SIG-M5 (cell line): ENCODE data around the gene CASK.

Experiments
- DNase-seq: peaks from one replicate; lab custom pipeline; 2025; lab: John Stamatoyannopoulos, UW

Gene CASK

GRCh38 chrX:41827886-41828285, 95.5 kb downstream of the CASK start:
- DNase-seq: no peak

GRCh38 chrX:41825796-41826195, 97.6 kb downstream of the CASK start:
- no peak for DNase-seq

DNA sequence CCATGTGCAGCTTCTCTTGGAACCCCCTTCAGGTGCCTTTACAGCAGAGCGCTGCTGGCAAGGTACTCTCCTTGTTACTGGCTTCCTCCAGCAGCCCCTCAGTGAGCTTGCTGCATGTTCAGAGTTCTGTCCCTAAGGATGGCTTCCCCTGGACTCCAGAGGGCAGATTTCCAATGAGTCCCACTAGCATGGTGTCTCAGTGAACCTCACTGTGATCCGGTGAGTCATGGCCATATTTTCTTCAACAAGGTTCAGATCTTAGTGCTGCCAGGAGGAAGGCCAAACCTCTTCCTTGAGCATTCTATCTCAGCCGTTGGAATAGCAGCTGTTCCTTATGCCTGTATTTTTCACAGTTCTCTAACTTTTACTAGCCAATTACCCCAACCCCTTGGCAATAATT, 98.8 kb downstream of the CASK start:
- no peak for DNase-seq

GRCh38 chrX:41823402-41823801, 100.0 kb downstream of the CASK start:
- DNase-seq: no peak

DNA sequence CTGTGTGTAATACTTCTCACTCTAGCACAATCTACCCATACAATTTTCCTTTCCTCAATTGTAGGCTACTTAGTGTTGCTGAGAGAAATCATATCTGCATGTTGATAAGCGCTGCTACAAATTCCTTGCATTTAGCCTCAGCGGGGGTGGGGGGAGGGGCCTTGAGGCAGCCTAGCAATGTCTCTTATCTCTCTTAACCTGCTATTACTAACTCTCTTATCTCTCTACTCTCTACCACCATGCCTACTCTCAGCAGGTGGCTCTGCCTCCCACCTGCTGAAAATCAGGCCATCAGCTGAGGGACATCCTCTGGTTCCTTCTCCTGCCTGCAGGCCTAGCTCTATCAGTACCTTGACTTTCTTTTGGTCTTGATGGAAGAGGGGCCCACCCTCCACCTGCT, 100.5 kb downstream of the CASK start:
- no peak for DNase-seq

- DNase-seq: no peak
These were observed 115.3 kb downstream of the CASK start for GRCh38 chrX:41808047-41808446.

- DNase-seq: no peak
These were observed 120.4 kb downstream of the CASK start for GRCh38 chrX:41802958-41803357.

- no peak for DNase-seq
These were observed 123.7 kb downstream of the CASK start for GRCh38 chrX:41799661-41800060.

- no peak for DNase-seq
These were observed 126.8 kb downstream of the CASK start for GRCh38 chrX:41796577-41796976.

DNA sequence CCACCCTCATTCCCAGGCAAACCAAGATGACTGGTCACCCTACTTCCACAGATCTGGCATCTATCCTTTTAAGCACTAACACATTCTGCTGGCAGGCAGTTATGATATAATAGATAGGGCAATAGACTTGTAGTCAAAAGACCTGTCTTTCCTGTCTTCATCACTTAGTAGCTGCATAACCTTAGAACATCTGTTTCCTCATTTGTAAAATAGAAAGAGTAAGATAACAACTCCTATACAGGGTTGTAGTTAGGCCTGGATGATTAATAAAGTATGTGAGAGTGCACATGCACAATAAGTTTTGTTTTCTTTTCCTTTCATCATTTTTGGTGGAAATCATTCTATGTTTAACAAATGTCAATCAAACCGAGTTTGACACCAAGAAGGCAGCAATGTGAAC, 127.3 kb downstream of the CASK start:
- no peak for DNase-seq

GRCh38 chrX:41789374-41789773, 134.0 kb downstream of the CASK start:
- no peak for DNase-seq

- no peak for DNase-seq
These were observed 137.7 kb downstream of the CASK start for GRCh38 chrX:41785685-41786084.

DNA sequence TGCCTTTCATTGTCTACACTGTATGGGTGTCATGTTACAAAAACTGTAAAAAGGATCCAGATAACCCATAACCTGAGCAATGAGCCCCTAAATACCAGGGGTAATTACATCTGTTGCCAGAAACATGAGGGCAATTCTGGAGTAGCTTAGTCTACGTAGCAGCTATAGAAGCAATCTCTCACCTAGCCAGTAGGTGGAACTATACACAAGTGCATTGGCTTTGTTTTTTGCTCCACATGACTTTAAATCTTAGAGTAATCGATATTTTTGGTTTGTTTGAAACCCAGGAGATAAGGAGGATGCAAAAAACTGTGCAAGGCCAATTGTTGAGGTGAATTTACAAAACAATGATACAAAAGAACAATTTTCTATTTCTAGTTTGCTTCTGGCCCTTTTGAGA, 141.9 kb downstream of the CASK start:
- DNase-seq: no peak

DNA sequence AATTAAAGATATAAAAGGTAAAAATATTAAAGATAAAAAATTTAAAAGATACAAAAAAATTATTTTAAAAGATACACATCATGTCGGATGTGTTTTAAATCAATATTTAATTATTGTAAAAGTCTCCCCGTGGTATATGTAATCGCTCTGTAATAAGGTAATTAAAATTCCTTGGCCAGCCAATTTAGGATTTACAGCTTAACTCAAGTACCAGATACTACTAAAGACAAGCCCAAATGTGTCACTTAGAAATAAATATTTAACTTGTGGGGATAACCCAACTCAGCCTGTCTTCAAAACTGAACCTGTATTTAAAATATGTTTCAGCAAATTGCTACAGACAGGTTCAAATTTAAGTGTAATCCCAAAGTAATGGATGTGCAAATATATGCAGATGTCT, 143.4 kb downstream of the CASK start:
- DNase-seq: no peak

DNA sequence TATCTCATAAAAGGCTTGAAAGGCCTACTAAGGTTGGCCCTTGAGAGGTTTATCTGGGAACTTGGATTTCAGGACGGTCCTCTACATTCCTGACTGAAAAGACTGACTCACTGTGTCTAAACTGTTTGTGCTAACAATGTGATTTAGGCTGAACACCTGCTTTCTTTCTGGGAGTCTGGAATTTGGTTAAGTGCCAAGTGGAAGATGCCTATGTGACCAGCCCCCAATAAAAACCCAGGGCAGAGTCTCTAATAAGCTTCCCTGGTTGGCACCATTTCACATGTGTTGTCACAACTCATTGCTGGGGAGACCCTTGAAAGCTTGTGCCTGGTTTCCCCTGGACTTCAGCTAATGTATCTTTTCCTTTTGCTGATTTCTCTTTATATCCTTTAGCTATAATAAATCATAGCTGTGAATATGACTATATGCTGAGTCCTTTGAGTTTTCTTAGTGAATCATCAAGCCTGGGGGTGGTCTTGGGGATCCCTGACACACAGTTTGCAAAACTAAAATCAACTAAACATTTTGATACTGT, 144.3 kb downstream of the CASK start:
- no peak for DNase-seq

- no peak for DNase-seq
These were observed 161.7 kb downstream of the CASK start for GRCh38 chrX:41761702-41762101.

GRCh38 chrX:41761169-41761568, 162.2 kb downstream of the CASK start:
- no peak for DNase-seq

DNA sequence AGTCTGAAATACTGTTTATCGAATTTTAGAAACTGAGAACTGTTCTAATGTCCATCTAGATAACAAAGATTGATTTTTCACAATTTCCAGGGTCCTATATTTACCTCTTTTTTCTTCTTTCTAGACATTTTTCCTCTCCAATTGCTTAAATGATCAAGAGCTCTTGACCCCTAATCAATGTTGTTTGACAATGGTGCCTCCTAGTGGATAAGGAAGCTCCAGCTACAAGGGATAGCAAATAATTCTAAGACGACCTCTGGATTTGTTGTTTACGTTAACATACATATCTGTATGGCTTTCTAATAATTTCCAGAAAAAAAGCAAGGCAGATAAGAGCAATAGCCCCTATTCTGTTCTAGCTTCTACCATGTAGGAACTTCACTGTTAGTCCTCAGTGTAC, 163.5 kb downstream of the CASK start:
- no peak for DNase-seq

DNA sequence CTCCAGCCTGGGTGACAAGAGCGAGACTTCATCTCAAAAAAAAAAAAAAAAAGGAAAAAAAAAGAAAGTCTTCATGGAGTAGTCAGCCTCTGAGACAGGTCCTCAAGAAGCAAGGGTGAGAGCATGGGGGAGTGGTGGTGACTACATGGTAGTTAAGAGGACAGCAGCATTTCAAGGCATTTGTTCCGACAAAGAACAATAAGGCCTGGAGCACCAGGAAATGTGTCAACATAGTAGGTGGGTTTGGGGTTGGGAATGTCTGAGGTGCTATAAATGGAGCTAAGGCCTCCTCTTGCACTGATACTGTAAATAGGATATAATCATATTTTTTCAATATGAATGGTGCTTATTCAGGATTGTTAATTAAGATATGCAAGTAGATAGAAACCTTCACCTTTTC, 165.0 kb downstream of the CASK start:
- DNase-seq: no peak

DNA sequence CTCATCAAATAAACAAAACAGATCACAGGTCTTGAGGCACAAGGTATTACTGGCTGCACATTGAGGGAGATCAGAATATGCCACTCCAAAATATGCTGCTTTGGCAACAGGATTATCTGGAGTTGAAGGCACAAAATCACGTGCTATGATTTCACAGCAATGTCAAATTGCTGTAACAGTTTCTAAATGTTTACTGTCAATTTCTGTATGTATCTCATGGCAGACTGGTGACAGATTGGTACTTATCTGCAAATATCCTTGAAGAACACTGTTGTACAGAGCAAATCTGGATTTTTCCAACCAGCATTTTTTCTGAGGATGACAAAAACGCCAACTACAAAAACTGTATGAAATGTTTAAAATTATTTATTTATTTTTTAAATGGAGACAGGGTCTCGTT, 172.6 kb downstream of the CASK start:
- no peak for DNase-seq

DNA sequence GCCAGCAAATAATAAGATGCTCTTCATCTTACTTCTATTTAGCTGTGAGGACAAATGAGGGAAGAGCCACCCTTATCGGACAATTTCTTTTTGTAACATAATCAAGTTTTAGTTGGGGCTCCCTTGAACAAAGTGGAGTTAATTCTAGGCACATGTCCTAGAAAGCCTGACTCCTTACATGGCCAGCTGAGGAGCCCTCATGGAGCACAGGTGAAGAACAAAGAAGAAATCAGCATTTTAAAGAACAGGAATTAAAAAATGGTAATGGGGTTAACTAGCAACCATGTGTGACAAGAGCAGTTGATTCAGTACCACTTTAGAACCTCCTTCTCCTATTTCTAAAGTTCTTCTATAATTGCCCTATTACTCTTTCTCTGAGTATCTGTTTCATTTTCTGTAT, 183.5 kb downstream of the CASK start:
- no peak for DNase-seq

DNA sequence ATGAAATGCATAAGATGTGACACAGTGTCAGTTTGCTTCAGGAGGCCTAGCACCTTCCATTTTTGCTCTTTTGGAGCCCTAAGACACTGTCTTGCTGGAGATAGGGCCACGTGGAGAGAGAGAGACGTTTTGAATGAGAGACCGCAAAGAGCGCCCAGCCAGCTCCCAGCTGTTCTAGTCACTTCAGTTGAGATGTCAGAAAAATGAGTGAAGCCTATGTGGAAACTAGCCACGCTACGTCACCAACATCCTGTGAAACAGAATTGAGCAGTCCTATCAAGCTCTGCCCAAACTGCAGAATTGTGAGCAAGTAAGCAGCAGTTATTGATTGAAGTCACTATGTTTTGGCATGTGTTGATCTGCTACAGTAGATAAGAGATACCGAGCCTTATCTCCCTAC, 186.3 kb downstream of the CASK start:
- no peak for DNase-seq

- no peak for DNase-seq
These were observed 188.8 kb downstream of the CASK start for GRCh38 chrX:41734530-41734929.

GRCh38 chrX:41733939-41734338, 189.4 kb downstream of the CASK start:
- DNase-seq: no peak

GRCh38 chrX:41732260-41732659, 191.1 kb downstream of the CASK start:
- no peak for DNase-seq
